Endothelial cell of umbilical vein (primary cell): Measurements from ENCODE around the gene C22orf23. TPM values are rescaled to one million over a fixed set of nuclear protein-coding genes. Genes with fewer than 3 reads are reported as not detected.

Source experiments
- BruUV-seq: library from RNA; stranded (reverse); fragments of 400-500 nt; replicated peaks from 2 replicates; lab custom pipeline; 2021; lab: Mats Ljungman, UMichigan
- CTCF ChIA-PET: fragments of 300-600, 350-600 bp; sonication (Branson Sonifier 250); formaldehyde crosslinking; loops from one replicate; lab custom pipeline; 2021; ENCODE audit warnings: antibody characterized with exemption, inconsistent platforms; lab: Charles Lee
- POLR2A ChIA-PET: fragments of 300-600, 350-600 bp; sonication (Branson Sonifier 250); formaldehyde crosslinking; loops from one replicate; lab custom pipeline; 2021; ENCODE audit warnings: antibody characterized with exemption, inconsistent platforms; lab: Charles Lee
- DNase-seq: peaks from one replicate; pipeline ENCODE4 v3.0.0-alpha.2; 2011; ENCODE audit warnings: low read depth, low spot score
- FAIRE-seq: peaks from 2 replicates; lab custom pipeline; 2011; peaks lifted over from hg19 to GRCh38; lab: Jason Lieb, UNC
- H2AFZ ChIP-seq: 2 replicates; pipeline ENCODE4 v1.6.0; 2012; ENCODE audit warnings: low read depth, low read length, control low read depth, inconsistent platforms
- H3K27ac ChIP-seq: 2 replicates; pipeline ENCODE4 v1.5.1; 2011; ENCODE audit warnings: low read depth, mild to moderate bottlenecking, control low read depth, low read length, moderate library complexity; ENCODE audit not compliant: insufficient read depth
- H3K27me3 ChIP-seq, 2 experiments: 2 replicates each; pipeline versions ENCODE4 v1.6.0 to v1.6.1; 2011; ENCODE audit warnings: low read length in 2 of 2, mixed read lengths in 1 of 2; ENCODE audit not compliant: control insufficient read depth in 2 of 2, insufficient read depth in 2 of 2
- H3K36me3 ChIP-seq, 2 experiments: 2 replicates in 1 of 2; 3 replicates in 1 of 2; pipeline ENCODE4 v1.5.1; 2011; ENCODE audit warnings: low read length in 2 of 2, mild to moderate bottlenecking in 1 of 2, moderate library complexity in 1 of 2; ENCODE audit not compliant: control insufficient read depth in 2 of 2, insufficient read depth in 2 of 2; ENCODE audit errors: extremely low read depth in 1 of 2
- H3K4me1 ChIP-seq: 3 replicates; pipeline ENCODE4 v1.5.1; 2011; ENCODE audit warnings: mild to moderate bottlenecking, low read length; ENCODE audit not compliant: control insufficient read depth, insufficient read depth; ENCODE audit errors: extremely low read depth
- H3K4me2 ChIP-seq: 2 replicates; pipeline ENCODE4 v1.6.1; 2011; ENCODE audit warnings: low read length, control low read depth, mixed read lengths; ENCODE audit not compliant: insufficient read depth
- H3K4me3 ChIP-seq, 3 experiments: fragments of 200-600 bp in 1 of 3; sonication (generic), shearing (Covaris generic) in 1 of 3; replicated peaks in 1 of 3; 2 replicates each; pipeline ENCODE4 v1.5.1; 2011 to 2016; ENCODE audit warnings: control low read depth in 3 of 3, low read length in 3 of 3, mild to moderate bottlenecking in 2 of 3, inconsistent platforms in 1 of 3, low read depth in 1 of 3, moderate library complexity in 1 of 3; ENCODE audit not compliant: insufficient read depth in 1 of 3
- H3K79me2 ChIP-seq: 2 replicates; pipeline ENCODE4 v1.6.0; 2012; ENCODE audit warnings: low read length, inconsistent platforms; ENCODE audit not compliant: control insufficient read depth, insufficient read depth
- H3K9ac ChIP-seq: replicated peaks from 2 replicates; pipeline ENCODE3; 2011; ENCODE audit warnings: low read length, control low read depth; ENCODE audit not compliant: insufficient read depth; ENCODE audit errors: extremely low read depth
- H3K9me1 ChIP-seq: replicated peaks from 3 replicates; pipeline ENCODE4 v1.6.0; 2011; ENCODE audit warnings: mild to moderate bottlenecking, low read length; ENCODE audit not compliant: control insufficient read depth, insufficient read depth; ENCODE audit errors: extremely low read depth
- H3K9me3 ChIP-seq: replicated peaks from 2 replicates; pipeline ENCODE4 v1.5.1; 2012; ENCODE audit warnings: low read length, inconsistent platforms; ENCODE audit not compliant: control insufficient read depth, insufficient read depth
- H4K20me1 ChIP-seq: replicated peaks from 2 replicates; pipeline ENCODE3; 2011; ENCODE audit warnings: mild to moderate bottlenecking, low read length; ENCODE audit not compliant: control insufficient read depth, insufficient read depth; ENCODE audit errors: extremely low read depth
- CTCF ChIP-seq, 2 donors: IDR thresholded peaks; 1 replicate in 1 of 2; 2 replicates in 1 of 2; pipeline ENCODE4 v1.5.1; 2011; ENCODE audit warnings: low read length in 2 of 2, mild to moderate bottlenecking in 2 of 2, moderate library complexity in 2 of 2, control low read depth in 1 of 2, inconsistent platforms in 1 of 2, low read depth in 1 of 2; ENCODE audit not compliant: insufficient read depth in 1 of 2; ENCODE audit errors: extremely low read depth in 1 of 2
- GATA2 ChIP-seq: IDR thresholded peaks from 2 replicates; pipeline ENCODE4 v1.7.0; 2011; ENCODE audit warnings: low read depth, mild to moderate bottlenecking, moderate library complexity, mixed read lengths, low read length; ENCODE audit not compliant: insufficient read length, insufficient read depth
- MAX ChIP-seq: IDR thresholded peaks from 2 replicates; pipeline ENCODE4 v1.6.1; 2011; ENCODE audit not compliant: insufficient read depth, insufficient read length
- MYC ChIP-seq: IDR thresholded peaks from one replicate; pipeline ENCODE4 v1.6.1; 2011; ENCODE audit warnings: mild to moderate bottlenecking, low read depth, low read length
- POLR2A ChIP-seq: IDR thresholded peaks from 2 replicates; pipeline ENCODE4 v1.6.1; 2012; ENCODE audit warnings: low read depth, mild to moderate bottlenecking, control low read depth, low read length
- POLR2AphosphoS5 ChIP-seq: IDR thresholded peaks from 2 replicates; pipeline ENCODE4 v1.6.1; 2012; ENCODE audit warnings: low read depth, mild to moderate bottlenecking, control low read depth, low read length, moderate library complexity; ENCODE audit not compliant: insufficient read depth
- dilution Hi-C: fragments of 300-500 bp; cut with MboI; formaldehyde crosslinking; loops from one replicate; pipeline ENCODE4 v1.15.0; 2019; ENCODE audit warnings: low sequenced_read_pairs; ENCODE audit not compliant: extremely low pct_ligation_motif_present
- intact Hi-C: fragments of 100-400 bp; cut with micrococcal nuclease; formaldehyde crosslinking; loops from one replicate; pipeline ENCODE4 v1.10.0; 2022
- polyA plus RNA-seq, 4 experiments: library from polyadenylated mRNA; depleted of rRNA in 3 of 4; stranded (reverse) in 3 of 4; unstranded in 1 of 4; fragments of >200 nt; gene quantifications; 2 replicates each; pipeline versions ENCODE4 v1.2.1 to v1.2.3, GENCODE V29; 2011 to 2012; ENCODE audit warnings: missing spikeins in 1 of 4
- total RNA-seq: library from RNA; stranded (reverse); gene quantifications from 2 replicates; pipeline ENCODE4 v1.2.3, GENCODE V29; 2021

The C22orf23 gene
- total and polyA plus RNA-seq, 2 donors (not counting 3 experiments of a cell fraction or from before 2014, with no cell fraction given), result 0.23 to 0.44 TPM

- no peaks in the 10 kb centered on the region for H3K79me2 ChIP-seq
- H3K4me1 ChIP-seq, result peaks cover 16% of the 10 kb centered on the region
- H3K4me3 ChIP-seq, result no peak overlapping the region
- no peak overlapping the region for H3K9ac ChIP-seq
- CTCF ChIA-PET, result interaction anchor here (1.2 to 3.6 kb wide), 4 partner anchors 10 to 67 kb away, joined by 3 to 29 read pairs (median 6); no protein-coding TSS in a partner anchor
- no peak overlapping the region for H3K4me2 ChIP-seq
- BruUV-seq, result no TSS peak
- POLR2A ChIA-PET, result no interaction called here
- H3K27me3 ChIP-seq, result no peaks in the 10 kb centered on the region
- no peaks in the 10 kb centered on the region for H3K9me1 ChIP-seq
- H3K36me3 ChIP-seq, result no peaks in the 10 kb centered on the region
- no peaks in the 10 kb centered on the region for H3K9me3 ChIP-seq
- no peak for TF ChIP-seq MAX
- TF ChIP-seq GATA2, result no peak
- no peak for TF ChIP-seq POLR2A
- no peak for TF ChIP-seq MYC
- TF ChIP-seq CTCF (IDR thresholded peaks at IDR 0.05; ENCODE audit: extremely low read depth in 1 of 2, insufficient read depth in 1 of 2, low read depth in 1 of 2, low read length in 2 of 2), result no peak
- no peak for TF ChIP-seq POLR2AphosphoS5
- H4K20me1 ChIP-seq, result no peaks in the 10 kb centered on the region
- H3K27ac ChIP-seq, result no peak overlapping the region
- intact Hi-C loops, result no loop called here
- no peak for DNase-seq
- dilution Hi-C loops, result no loop called here
- FAIRE-seq, result no peak
- H2AFZ ChIP-seq, result no peak overlapping the region
These were observed 55.6 kb downstream of the C22orf23 start for GRCh38 chr22:37897807-37898206.
